ENCODE data around the gene MBOAT2. TPM values are rescaled to one million over a fixed set of nuclear protein-coding genes. Genes with fewer than 3 reads are reported as not detected.

The MBOAT2 gene
- total RNA-seq, 4 donors from 2014 or later = 5.7 to 12.6 (median 7.4) TPM

DNA sequence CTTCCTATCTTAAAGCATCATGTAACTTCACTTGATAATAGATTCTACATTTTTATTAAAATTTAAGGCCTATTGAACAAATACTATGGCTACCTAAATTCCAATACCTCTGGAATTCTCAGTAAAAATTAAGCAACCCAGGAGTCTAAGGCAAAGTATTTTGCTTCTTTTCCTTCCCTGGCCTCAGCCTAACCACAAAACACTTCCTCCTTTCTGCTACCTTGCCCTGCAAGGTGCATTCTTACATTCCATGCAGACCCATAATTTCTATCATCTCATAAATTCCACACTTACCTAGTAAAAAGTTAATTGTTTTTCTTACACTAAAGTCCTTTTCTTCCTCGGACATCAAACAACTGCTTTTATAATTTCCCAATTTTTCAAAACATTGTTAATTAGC is 3.7 kb downstream of the MBOAT2 start:
- TF ChIP-seq CTCF (IDR thresholded peaks at IDR 0.05) = no peak
- DNase-seq (ENCODE audit: low spot score) (no peak), ATAC-seq (ENCODE audit: low FRiP score) (no peak)

- DNase-seq (ENCODE audit: low spot score) = no peak
- no peak for ATAC-seq (ENCODE audit: low FRiP score)
- no peak for TF ChIP-seq CTCF (IDR thresholded peaks at IDR 0.05)
Observed at GRCh38 chr2:8999102-8999446, 4.4 kb downstream of the MBOAT2 start.

- DNase-seq (ENCODE audit: low spot score) (no peak), ATAC-seq (ENCODE audit: low FRiP score) (no peak)
- TF ChIP-seq CTCF (IDR thresholded peaks at IDR 0.05) = no peak
Observed at GRCh38 chr2:8998418-8999101, 4.9 kb downstream of the MBOAT2 start.

DNA sequence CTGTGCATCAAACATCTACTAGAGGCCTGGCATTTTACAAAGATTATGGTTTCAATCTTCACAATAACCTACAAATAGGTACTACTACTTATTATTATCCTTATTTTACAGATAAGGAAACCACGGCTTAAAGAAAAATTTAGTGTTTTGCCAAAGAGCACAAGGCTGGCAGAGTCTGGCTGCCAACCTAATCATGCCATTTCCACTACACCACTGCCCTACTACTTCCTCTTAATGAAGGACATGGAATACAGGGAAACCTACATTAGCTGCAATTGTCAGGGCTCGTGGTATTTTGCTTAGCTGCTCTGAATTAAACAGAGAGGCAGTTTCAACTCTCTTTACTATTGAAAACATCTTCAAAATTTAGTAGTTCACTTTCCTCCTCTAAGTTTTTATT is 5.9 kb downstream of the MBOAT2 start:
- no peak for TF ChIP-seq CTCF (IDR thresholded peaks at IDR 0.05)
- ATAC-seq (ENCODE audit: low FRiP score) (no peak), DNase-seq (ENCODE audit: low spot score) (no peak)

DNA sequence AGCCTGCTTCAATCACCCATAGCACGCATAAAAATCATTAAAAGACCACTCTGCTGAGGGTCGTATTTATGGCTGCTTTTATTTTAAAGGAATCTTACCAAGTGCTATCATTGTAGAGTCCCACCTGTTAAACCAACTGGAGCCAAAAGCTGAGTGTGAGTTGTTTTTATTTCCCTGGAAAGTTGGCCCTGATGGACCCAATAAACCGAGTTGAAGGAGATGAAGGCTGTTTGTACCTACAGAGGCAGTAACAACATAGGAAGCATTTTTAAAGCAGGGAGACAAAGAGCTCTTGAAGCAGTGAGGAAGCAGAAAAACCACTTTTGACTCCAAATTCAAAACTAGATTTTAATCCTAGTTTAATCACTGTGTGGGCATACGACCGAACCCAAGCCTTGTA is 6.4 kb downstream of the MBOAT2 start:
- no peak for TF ChIP-seq CTCF (IDR thresholded peaks at IDR 0.05)
- ATAC-seq (ENCODE audit: low FRiP score) = no peak
- DNase-seq (ENCODE audit: low spot score) = no peak

DNA sequence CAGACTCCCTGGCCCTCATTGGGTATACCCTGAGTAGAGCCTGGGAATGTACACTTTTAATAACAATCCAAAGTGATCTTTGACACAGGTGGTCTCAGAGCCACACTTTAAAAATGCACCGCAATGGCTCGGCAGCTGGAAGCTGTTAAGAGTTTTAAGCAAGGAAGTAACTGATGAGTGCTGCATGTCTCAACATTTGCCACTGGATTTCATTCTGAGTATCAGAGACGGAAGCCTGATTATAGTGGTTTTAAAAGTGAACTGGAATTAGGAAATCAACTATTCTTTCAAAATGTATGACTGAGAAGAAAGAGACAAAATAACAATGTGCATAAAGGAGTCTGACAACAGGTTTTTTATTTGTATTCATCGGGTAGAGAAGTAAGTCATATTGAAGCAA is 7.5 kb downstream of the MBOAT2 start:
- no peak for TF ChIP-seq CTCF (IDR thresholded peaks at IDR 0.05)
- DNase-seq (ENCODE audit: low spot score) (no peak), ATAC-seq (ENCODE audit: low FRiP score) (no peak)

DNA sequence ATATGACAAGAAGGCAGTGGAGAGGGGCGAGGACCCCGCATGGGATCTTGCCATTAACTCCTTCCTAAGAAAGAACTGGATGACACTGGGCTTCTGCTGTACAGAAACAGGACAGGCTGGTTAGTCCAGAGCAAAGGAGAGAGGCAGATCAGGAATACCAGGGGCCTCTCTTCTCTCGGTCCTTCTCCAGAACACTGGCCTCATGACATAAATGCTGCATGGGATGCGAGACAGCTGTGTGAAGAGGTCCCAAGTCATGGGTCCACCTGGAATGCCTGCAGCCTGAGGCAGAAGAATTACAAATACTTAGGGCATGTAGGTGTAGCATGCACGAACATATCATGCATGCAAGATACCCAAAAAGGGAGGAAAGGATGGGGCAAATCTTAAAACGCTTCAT is 9.1 kb downstream of the MBOAT2 start:
- no peak for ATAC-seq (ENCODE audit: low FRiP score)
- no peak for DNase-seq (ENCODE audit: low spot score)
- TF ChIP-seq CTCF (IDR thresholded peaks at IDR 0.05) = no peak
